HG02623 (cell line): Measurements from ENCODE around the gene ITGAD.
"Not testable (repeated sequence)": the region's sequence is repeated elsewhere in the genome, so short reads cannot be mapped to it uniquely, and the experiment has no call there.

ENCODE experiments used
- ATAC-seq: cut with Tn5 transposase; IDR thresholded peaks from one replicate; pipeline ENCODE4 v1.9.1; 2021; ENCODE audit warnings: moderate library complexity; ENCODE audit not compliant: unreplicated experiment

Gene ITGAD

GRCh38 chr16:31403590-31404352 is 10.6 kb downstream of the ITGAD start:
- no peak for ATAC-seq

- ATAC-seq: no peak
Measured at GRCh38 chr16:31404353-31405064, 11.4 kb downstream of the ITGAD start.

- no peak for ATAC-seq
Measured at GRCh38 chr16:31407406-31407805, 14.3 kb downstream of the ITGAD start.

GRCh38 chr16:31409433-31409832 is 16.3 kb downstream of the ITGAD start:
- no peak for ATAC-seq

- ATAC-seq: no peak
Measured at GRCh38 chr16:31410082-31410481, 16.9 kb downstream of the ITGAD start.

- ATAC-seq: no peak
Measured at GRCh38 chr16:31411024-31411844, 18.1 kb downstream of the ITGAD start.

- no peak for ATAC-seq
Measured at GRCh38 chr16:31412750-31413149, 19.6 kb downstream of the ITGAD start.

GRCh38 chr16:31413381-31413780 is 20.2 kb downstream of the ITGAD start:
- ATAC-seq: no peak

GRCh38 chr16:31413943-31414342 is 20.8 kb downstream of the ITGAD start:
- ATAC-seq: no peak

GRCh38 chr16:31414706-31415105 is 21.6 kb downstream of the ITGAD start:
- ATAC-seq: no peak

- ATAC-seq: no peak
Measured at GRCh38 chr16:31416371-31416770, 23.2 kb downstream of the ITGAD start.

- ATAC-seq: not testable (repeated sequence)
Measured at GRCh38 chr16:31417036-31417435, 23.9 kb downstream of the ITGAD start.

GRCh38 chr16:31417916-31418315 is 24.8 kb downstream of the ITGAD start:
- ATAC-seq: no peak

- no peak for ATAC-seq
Measured at GRCh38 chr16:31420037-31420436, 26.9 kb downstream of the ITGAD start.

GRCh38 chr16:31421587-31421986 is 28.5 kb downstream of the ITGAD start:
- ATAC-seq: no peak

GRCh38 chr16:31423241-31423640 is 30.1 kb downstream of the ITGAD start:
- ATAC-seq: no peak

- ATAC-seq: no peak
Measured at GRCh38 chr16:31423801-31424200, 30.7 kb downstream of the ITGAD start.

GRCh38 chr16:31427441-31428278 is 34.5 kb downstream of the ITGAD start:
- ATAC-seq: no peak

GRCh38 chr16:31428279-31428597 is 35.1 kb downstream of the ITGAD start, which contains the start of gene COX6A2:
Gene COX6A2, minus strand, starts transcription at chr16:31428360. Its CDS starts 35 bp downstream, at chr16:31428325.
- ATAC-seq: no peak

GRCh38 chr16:31428638-31429247 is 35.6 kb downstream of the ITGAD start:
- ATAC-seq: no peak
